Measurements from ENCODE around the gene ZC3H12D. TPM values are rescaled to one million over a fixed set of nuclear protein-coding genes. Genes with fewer than 3 reads are reported as not detected.
A peak's percentile ranks its signal among the peaks of the same experiment; 100 is the strongest.
"Not testable (repeated sequence)": the region's sequence is repeated elsewhere in the genome, so short reads cannot be mapped to it uniquely, and the experiment has no call there.

The ZC3H12D gene
- total RNA-seq, 1 experiment from 2014 or later = not detected

DNA sequence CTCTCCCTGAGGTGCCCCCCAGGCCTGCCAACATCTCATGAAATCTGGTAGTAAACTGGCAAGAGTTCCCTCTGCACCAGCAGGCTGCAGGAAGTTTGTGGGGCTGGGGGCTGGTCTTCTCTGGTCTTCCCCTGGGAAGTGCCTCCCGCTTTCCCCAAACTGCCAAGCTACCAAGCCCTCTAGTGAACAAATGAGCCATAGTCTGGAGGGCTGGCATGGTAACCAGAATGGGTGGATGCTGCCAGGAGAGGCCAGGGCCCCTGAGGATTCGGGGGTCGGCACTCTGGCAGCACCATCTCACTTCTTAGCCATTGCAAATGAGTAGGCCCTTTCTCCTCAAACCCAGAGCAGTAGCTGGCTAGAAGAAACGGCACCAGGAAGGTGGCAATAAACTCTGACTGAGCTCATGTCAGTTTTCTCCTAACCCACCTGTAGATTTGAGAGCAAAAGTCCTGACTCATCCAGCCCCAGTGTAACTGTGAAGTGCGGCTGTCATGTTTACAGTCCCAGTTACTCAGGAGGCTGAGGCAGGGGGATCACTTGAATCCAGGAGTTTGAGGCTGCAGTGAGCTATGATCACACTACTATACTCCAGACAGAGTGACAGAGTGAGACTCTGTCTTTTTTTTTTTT lies 35.9 kb downstream of the ZC3H12D start:
- no peak for DNase-seq (ENCODE audit: low spot score)
- in situ Hi-C loops (cut with HindIII; ENCODE audit: low sequenced_read_pairs) = no loop called here

- in situ Hi-C loops (cut with HindIII; ENCODE audit: low sequenced_read_pairs) = no loop called here
- DNase-seq (ENCODE audit: low spot score) = no peak
These were observed 37.9 kb downstream of the ZC3H12D start for GRCh38 chr6:149446791-149447376.

DNA sequence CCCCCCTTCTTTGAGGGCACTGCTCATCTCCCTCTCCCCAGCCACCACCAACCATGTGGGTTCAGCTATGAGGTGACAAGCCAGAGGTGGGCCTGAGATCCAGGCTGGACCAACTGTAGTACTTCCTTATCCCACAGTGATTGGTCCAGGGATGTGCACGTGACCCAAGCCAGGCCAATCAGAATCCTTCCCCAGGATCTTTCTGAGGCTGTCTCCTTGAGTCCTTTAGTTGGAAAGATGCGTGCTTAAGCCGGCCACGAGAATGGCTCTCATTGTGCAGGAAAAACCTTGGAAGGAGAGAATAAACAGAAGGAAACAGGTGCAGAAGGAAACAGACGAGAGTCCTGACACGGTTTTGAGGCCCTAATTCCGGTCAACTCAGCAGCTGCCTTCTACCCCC lies 39.2 kb downstream of the ZC3H12D start:
- in situ Hi-C loops (cut with HindIII; ENCODE audit: low sequenced_read_pairs) = no loop called here
- no peak for DNase-seq (ENCODE audit: low spot score)

- in situ Hi-C loops (cut with HindIII; ENCODE audit: low sequenced_read_pairs) = no loop called here
- no peak for DNase-seq (ENCODE audit: low spot score)
These were observed 39.7 kb downstream of the ZC3H12D start for GRCh38 chr6:149445095-149445466.

- in situ Hi-C loops (cut with HindIII; ENCODE audit: low sequenced_read_pairs); DNase-seq (ENCODE audit: low spot score): not testable (repeated sequence)
These were observed 40.3 kb downstream of the ZC3H12D start for GRCh38 chr6:149444360-149445094.

DNA sequence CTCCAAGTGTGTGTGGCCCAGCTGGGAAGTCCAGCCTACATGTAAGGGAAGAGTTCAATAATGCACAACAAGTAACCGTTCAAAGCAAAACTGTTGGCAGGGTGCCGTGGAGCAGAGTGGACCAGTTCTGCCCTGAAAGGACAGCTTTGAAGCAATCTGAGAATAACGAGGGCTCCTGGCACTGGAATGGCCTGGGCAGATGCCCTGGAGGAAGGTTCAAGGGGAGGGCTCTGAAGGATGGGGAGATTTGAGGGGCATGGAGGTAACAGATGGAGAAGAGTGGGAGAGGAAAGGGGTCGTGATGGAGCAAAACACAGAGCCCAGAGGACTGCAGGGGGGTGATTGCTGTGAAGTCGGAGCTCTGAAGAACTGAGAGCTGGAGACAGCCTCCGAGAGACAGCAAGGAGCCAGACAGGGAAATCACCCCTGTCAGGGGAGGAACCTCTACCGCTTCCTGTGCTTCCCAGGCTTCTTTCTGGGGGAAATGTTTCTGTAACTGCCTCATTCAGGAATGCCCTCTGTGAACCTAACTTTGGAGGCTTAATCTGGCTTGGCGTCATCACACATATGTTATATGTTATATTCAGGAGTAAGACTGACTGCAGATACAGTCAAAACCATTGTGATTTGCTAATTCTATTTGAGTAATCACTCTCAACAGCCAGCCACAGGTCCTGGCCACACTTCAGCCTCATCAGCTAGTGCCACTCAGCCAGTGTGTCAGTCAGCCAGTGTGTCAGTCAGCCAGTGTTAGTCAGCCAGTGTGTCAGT lies 41.2 kb downstream of the ZC3H12D start:
- no peak for DNase-seq (ENCODE audit: low spot score)
- in situ Hi-C loops (cut with HindIII; ENCODE audit: low sequenced_read_pairs) = no loop called here

GRCh38 chr6:149441740-149442139 lies 43.1 kb downstream of the ZC3H12D start:
- no peak for DNase-seq (ENCODE audit: low spot score)
- in situ Hi-C loops (cut with HindIII; ENCODE audit: low sequenced_read_pairs) = no loop called here

DNA sequence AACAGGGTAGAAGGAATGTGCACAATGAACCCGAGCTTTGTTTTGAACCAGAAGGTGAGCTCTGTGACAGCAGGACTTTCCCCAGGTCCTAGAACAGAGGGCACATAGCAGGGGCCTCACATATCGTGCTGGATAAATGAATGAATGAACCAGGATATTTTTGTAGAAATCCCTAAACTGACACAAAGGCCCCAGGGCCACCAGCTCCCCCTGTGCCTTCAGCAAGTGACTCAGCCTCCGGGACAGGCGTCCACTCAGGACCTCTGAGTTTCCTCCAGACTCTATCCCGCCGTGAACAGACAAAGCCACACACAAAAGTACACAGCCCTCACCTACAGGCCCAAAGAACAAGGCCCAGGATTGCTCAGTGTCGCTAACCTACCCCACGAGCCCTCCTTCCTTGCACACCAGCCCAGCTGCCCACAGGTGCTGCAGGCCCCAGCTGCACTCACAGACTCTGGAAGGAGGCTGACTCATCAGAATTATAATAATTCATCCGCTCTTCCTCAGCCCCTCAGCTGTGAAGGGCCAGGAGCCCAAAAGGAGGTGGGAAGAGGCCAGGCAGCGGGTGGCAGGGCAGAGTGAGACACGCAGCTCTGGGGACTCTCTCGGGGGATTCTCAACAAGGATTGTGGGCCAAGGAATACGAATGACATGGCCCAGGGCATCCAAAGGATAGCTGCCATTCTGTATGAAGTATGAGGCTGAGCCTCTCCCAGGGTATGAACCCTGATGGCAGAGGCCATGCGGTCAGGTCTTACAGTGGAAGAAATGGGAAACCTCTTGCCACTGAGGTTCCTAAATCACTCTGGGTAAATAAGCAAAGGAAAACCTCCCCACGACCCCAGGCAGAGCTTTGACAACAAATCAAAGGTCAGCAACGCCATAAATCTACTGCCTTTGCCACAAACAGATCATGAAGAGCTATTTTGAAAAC lies 43.8 kb downstream of the ZC3H12D start:
- in situ Hi-C loops (cut with HindIII; ENCODE audit: low sequenced_read_pairs) = no loop called here
- DNase-seq (ENCODE audit: low spot score) = no peak

GRCh38 chr6:149439626-149440025 lies 45.2 kb downstream of the ZC3H12D start:
- DNase-seq (ENCODE audit: low spot score) = no peak
- in situ Hi-C loops (cut with HindIII; ENCODE audit: low sequenced_read_pairs) = no loop called here

GRCh38 chr6:149438855-149439254 lies 46.0 kb downstream of the ZC3H12D start:
- DNase-seq (ENCODE audit: low spot score) = no peak
- in situ Hi-C loops (cut with HindIII; ENCODE audit: low sequenced_read_pairs) = no loop called here

DNA sequence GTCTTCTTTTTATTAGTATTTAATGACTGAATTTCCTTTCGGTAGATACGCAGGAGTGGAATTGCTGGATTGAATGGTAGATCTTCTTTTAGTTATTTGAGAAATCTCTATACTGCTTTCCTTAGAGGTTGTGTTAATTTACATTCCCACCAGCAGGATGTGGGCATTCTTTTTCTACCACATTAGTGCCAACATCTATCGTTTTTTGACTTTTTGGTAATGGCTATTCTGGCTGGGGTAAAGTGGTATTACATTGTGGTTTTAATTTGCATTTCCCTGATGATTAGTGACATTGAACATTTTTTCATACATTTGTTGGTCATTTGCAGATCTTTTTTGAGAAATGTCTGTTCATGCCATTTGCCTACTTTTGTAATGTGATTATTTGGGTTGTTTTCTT lies 47.6 kb downstream of the ZC3H12D start:
- in situ Hi-C loops (cut with HindIII; ENCODE audit: low sequenced_read_pairs) = no loop called here
- no peak for DNase-seq (ENCODE audit: low spot score)

GRCh38 chr6:149436647-149437046 lies 48.2 kb downstream of the ZC3H12D start:
- in situ Hi-C loops (cut with HindIII; ENCODE audit: low sequenced_read_pairs) = no loop called here
- no peak for DNase-seq (ENCODE audit: low spot score)

DNA sequence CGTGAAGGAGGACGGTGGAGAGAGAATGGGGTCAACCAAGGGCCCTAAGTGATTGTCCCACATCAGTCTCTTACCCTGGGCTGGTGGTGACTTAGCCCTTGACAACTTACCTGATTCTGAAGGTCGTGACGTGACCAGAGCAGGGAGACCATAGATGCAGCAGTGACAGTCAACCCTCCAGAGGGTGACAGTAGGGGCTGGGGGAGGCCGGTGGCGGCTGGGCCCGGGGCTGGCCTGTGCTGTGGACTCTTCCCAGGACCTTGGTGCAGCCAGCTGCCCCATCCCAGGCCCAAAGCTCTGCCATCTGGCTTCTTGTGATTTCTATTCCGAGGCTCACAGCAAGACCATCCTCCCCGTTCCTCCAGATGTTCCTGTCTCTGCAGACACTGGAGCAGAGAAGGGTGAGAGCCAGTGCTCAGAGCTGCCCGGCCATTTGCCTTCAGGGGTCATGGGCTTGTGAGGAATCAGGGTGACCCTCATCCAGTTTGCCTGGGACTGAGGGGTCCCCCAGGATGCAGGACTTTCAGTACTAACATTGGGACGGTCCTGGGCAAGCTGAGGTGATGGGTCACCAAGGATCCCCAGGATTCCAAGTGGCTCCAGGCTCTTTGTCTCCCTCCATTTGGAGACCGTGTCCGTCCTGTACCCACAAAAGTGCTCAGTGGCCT lies 48.8 kb downstream of the ZC3H12D start:
- no peak for DNase-seq (ENCODE audit: low spot score)
- in situ Hi-C loops (cut with HindIII; ENCODE audit: low sequenced_read_pairs) = no loop called here

- in situ Hi-C loops (cut with HindIII; ENCODE audit: low sequenced_read_pairs) = no loop called here
- DNase-seq (ENCODE audit: low spot score) = no peak
These were observed 50.9 kb downstream of the ZC3H12D start for GRCh38 chr6:149433881-149434280.

- DNase-seq (ENCODE audit: low spot score) = no peak
- in situ Hi-C loops (cut with HindIII; ENCODE audit: low sequenced_read_pairs) = no loop called here
These were observed 51.4 kb downstream of the ZC3H12D start for GRCh38 chr6:149433405-149433804.

- in situ Hi-C loops (cut with HindIII; ENCODE audit: low sequenced_read_pairs) = no loop called here
These were observed 52.7 kb downstream of the ZC3H12D start for GRCh38 chr6:149431905-149432775.

More at GRCh38 chr6:149431905-149432775, 52.7 kb downstream of the ZC3H12D start:
- peak; percentile 83 for DNase-seq (ENCODE audit: low spot score)
